ENCODE results near the gene RPS21.

Gene RPS21

GRCh38 chr20:62394248-62395245, 7.6 kb downstream of the RPS21 start:
- H3K9ac ChIP-seq (ENCODE audit: low read depth, low read length) = no peak overlapping the region
- H3K4me1 ChIP-seq (ENCODE audit: insufficient read depth, low read length) = peaks cover 2% of the 10 kb centered on the region; the same call in 1 of the 2 replicates
- H3K9me3 ChIP-seq (ENCODE audit: insufficient read depth, low read length, severe bottlenecking) = no peaks in the 10 kb centered on the region
- DNase-seq (no peak), ATAC-seq (ENCODE audit: insufficient read depth, low read depth) (no peak)
- H3K4me2 ChIP-seq (ENCODE audit: insufficient read depth, low read length) = no peak overlapping the region
- H4K20me1 ChIP-seq (ENCODE audit: insufficient read depth, low read length) = peaks cover 35% of the 10 kb centered on the region
- TF ChIP-seq EZH2 (IDR thresholded peaks at IDR 0.05; ENCODE audit: borderline replicate concordance, low read depth, low read length, severe bottlenecking) (no peak), CTCF (IDR thresholded peaks at IDR 0.05; ENCODE audit: borderline replicate concordance, extremely low read depth, low read length, poor library complexity, severe bottlenecking) (no peak)
- peaks cover 45% of the 10 kb centered on the region for H3K36me3 ChIP-seq (ENCODE audit: insufficient read depth, low read length)
- no peak overlapping the region for H3K4me3 ChIP-seq (ENCODE audit: low read depth in 1 of 2, low read length in 2 of 2)
- peaks cover 3% of the 10 kb centered on the region; the same call in 1 of the 2 replicates for H3K79me2 ChIP-seq (ENCODE audit: insufficient read depth, low read length)
- no peaks in the 10 kb centered on the region for H3K27me3 ChIP-seq (ENCODE audit: insufficient read depth, low read length, poor library complexity)
- no peak overlapping the region for H2AFZ ChIP-seq (ENCODE audit: low read depth, low read length)
- no peak overlapping the region for H3K27ac ChIP-seq (ENCODE audit: low read length)

GRCh38 chr20:62395311-62396242, 8.7 kb downstream of the RPS21 start:
- TF ChIP-seq EZH2 (IDR thresholded peaks at IDR 0.05; ENCODE audit: borderline replicate concordance, low read depth, low read length, severe bottlenecking) (no peak), CTCF (IDR thresholded peaks at IDR 0.05; ENCODE audit: borderline replicate concordance, extremely low read depth, low read length, poor library complexity, severe bottlenecking) (no peak)
- Histone ChIP-seq H3K27ac (ENCODE audit: low read length) (no peak overlapping the region), H4K20me1 (ENCODE audit: insufficient read depth, low read length) (peaks cover 27% of the 10 kb centered on the region), H3K4me2 (ENCODE audit: insufficient read depth, low read length) (no peak overlapping the region), H3K36me3 (ENCODE audit: insufficient read depth, low read length) (peaks cover 35% of the 10 kb centered on the region), H3K27me3 (ENCODE audit: insufficient read depth, low read length, poor library complexity) (no peaks in the 10 kb centered on the region), H3K9me3 (ENCODE audit: insufficient read depth, low read length, severe bottlenecking) (no peaks in the 10 kb centered on the region), H3K4me3 (ENCODE audit: low read depth in 1 of 2, low read length in 2 of 2) (no peak overlapping the region), H3K9ac (ENCODE audit: low read depth, low read length) (no peak overlapping the region), H3K4me1 (ENCODE audit: insufficient read depth, low read length) (no peaks in the 10 kb centered on the region), H2AFZ (ENCODE audit: low read depth, low read length) (no peak overlapping the region), H3K79me2 (ENCODE audit: insufficient read depth, low read length) (no peaks in the 10 kb centered on the region; the same call in 1 of the 2 replicates)
- ATAC-seq (ENCODE audit: insufficient read depth, low read depth) = no peak
- no peak for DNase-seq

- Histone ChIP-seq H3K4me3 (ENCODE audit: low read depth in 1 of 2, low read length in 2 of 2) (no peak overlapping the region), H2AFZ (ENCODE audit: low read depth, low read length) (no peak overlapping the region), H3K27me3 (ENCODE audit: insufficient read depth, low read length, poor library complexity) (no peaks in the 10 kb centered on the region), H3K4me2 (ENCODE audit: insufficient read depth, low read length) (no peak overlapping the region), H3K79me2 (ENCODE audit: insufficient read depth, low read length) (0 out of 2 replicates have a peak, but pooled peaks cover 2% of the 10 kb centered on the region), H3K4me1 (ENCODE audit: insufficient read depth, low read length) (no peaks in the 10 kb centered on the region), H3K27ac (ENCODE audit: low read length) (no peak overlapping the region), H3K36me3 (ENCODE audit: insufficient read depth, low read length) (peaks cover 31% of the 10 kb centered on the region), H3K9ac (ENCODE audit: low read depth, low read length) (no peak overlapping the region), H4K20me1 (ENCODE audit: insufficient read depth, low read length) (peaks cover 29% of the 10 kb centered on the region), H3K9me3 (ENCODE audit: insufficient read depth, low read length, severe bottlenecking) (no peaks in the 10 kb centered on the region)
- peak; percentile 9; the same call in 1 of the 3 replicates for ATAC-seq (ENCODE audit: insufficient read depth, low read depth)
- TF ChIP-seq EZH2 (IDR thresholded peaks at IDR 0.05; ENCODE audit: borderline replicate concordance, low read depth, low read length, severe bottlenecking) (no peak), CTCF (IDR thresholded peaks at IDR 0.05; ENCODE audit: borderline replicate concordance, extremely low read depth, low read length, poor library complexity, severe bottlenecking) (no peak)
- DNase-seq = no peak
These were observed 9.7 kb downstream of the RPS21 start for GRCh38 chr20:62396367-62397239.
